Measurements from ENCODE around the gene ATP1A1. TPM values are rescaled to one million over a fixed set of nuclear protein-coding genes. Genes with fewer than 3 reads are reported as not detected.
A peak's percentile ranks its signal among the peaks of the same experiment; 100 is the strongest.

ATP1A1 gene
- polyA plus RNA-seq, 4 donors: 899 to 1,036 (median 990) TPM

DNA sequence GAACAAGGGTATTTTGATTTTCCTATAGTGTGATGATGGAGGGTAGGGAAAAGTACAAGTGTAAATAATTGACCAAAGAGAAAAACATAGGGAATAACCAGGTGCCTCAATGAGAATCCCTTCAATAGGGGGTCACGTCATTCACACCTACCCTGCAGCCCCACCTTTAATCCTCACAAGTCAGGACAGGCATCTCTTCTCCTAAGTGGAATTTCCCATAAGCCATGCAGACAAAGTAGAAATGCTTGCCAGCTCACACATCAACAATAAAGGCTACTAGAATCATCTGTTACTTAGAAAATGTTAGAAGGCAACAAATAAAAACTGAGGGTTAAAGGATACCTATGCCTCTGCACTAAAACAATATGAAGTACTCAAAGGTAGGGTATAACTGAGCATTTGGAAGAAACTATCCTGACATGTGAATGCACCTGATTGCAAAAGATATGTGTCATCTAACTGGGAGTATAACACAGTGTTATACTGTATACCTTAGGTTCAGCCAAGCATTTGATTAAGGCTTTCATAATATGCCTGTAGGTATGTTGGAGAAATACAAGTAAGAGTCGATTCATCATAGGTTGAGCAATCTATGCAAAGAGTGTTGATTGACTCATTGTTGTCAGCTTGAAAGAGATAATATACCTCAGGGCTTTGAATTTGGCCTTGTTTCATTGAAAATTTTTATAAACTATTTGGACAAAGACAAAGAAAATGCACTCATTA is 32.4 kb upstream of the ATP1A1 start:
- DNase-seq (ENCODE audit: low read depth in 4 of 4, low spot score in 3 of 4): no peak

DNA sequence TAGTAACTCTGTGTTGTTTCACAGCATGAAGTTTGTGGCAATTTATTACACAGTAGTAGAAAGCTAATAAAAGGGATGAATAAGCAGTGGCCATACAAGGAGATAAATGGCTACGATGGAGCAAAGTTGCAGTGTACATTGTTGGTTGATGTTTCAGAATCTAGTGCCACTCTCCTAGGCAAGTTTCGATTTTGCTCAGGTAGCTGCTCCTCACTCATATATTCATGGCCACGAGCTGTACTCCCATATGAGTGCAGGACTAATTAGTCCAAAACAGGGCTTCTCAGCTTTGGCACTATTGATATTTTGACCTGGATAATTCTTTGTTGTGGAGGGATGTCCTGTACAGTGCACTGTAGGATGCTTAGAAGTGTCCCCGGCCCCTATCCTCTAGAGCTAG is 30.0 kb upstream of the ATP1A1 start:
- DNase-seq (ENCODE audit: low read depth in 4 of 4, low spot score in 3 of 4): no peak

DNA sequence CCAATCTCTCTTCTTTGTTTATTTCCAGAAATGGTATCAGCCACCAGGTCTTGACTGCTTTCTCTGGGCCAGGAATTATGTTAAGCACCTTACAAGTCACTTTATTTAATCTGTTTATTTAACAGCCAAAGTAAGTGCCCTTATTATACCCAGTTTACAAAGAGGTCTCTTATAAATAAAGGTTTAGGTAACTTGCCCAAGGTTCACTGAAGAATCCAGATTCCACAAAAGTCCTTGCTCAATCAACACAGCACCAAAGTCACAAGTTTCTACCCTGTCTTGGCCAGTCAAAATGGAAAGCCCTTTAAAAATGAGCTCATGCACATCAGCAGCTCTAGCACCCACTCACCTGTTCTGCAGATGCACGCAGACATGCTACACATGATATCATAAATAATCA is 28.0 kb upstream of the ATP1A1 start:
- no peak for DNase-seq (ENCODE audit: low read depth in 4 of 4, low spot score in 3 of 4)

DNA sequence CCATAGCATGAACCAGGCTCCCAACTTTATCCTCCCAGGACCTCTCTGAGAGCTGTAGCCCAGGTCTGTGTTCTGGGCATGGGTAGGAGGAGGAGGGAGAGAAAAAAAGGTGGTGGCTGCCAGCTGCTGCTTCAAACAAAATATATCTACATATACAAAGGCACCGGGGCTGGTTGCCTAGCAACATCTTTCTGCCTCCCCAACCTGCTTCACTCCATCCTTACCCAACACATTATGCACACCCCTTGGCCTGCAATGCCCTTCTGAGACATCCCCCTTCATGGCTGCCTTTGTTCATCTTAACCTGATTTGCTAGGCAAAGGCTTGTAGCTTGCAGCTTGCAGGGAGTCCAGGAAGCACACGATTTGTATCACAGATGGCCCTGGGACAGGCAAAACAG is 27.2 kb upstream of the ATP1A1 start:
- no peak for DNase-seq (ENCODE audit: low read depth in 4 of 4, low spot score in 3 of 4)

DNA sequence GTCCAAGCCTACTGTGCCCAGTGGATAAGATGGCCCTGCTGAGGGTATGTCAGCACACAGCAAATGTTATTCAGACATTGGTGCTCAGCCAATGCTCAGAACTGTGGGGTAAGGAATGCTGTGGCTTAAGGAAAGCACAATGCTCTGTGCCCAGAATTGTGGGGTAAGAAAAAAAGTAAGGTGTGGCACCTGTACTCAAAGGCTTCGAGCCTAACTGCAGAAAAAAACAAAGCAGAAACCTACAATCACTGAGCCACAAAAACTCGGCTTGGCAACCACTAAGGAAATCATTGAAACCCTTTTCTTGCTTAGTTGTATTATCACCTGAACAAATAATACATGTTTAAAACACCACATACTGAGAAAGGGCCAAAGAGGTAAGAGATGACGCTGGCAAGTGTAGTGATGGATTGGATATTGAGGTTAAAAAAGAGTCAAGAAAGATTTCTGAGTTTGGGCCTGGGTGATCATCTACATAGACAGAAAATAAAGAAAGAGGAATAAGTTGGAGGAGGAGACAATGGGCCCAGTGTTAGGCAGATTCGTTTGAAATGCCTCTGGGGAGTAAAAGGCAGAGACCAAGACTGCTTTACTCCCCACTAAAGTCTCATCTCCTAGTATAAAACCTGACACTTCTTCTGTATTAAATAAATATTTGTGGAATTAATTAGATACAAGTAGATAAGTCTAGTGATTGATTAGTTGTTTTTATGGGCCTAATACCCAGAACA is 25.9 kb upstream of the ATP1A1 start:
- DNase-seq (ENCODE audit: low read depth in 4 of 4, low spot score in 3 of 4): no peak

DNA sequence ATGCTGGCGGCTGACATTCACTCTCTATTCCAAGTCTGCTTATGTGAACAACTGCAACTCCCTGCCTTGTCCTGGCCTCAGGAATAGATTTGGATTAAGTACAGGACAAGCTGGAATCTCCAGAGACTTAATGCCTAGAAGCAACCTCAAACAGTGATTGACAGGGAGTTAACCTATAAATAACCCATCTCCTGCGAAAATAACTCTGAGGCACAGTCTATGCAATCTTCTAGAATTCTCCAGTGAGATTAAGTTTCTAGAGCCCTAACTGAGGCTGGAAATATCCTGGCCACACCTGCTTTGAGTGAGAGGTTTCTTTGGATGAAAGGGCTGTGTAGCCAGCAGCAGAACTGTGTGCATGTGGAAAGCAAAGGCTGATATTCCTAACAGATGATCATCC is 25.3 kb upstream of the ATP1A1 start:
- no peak for DNase-seq (ENCODE audit: low read depth in 4 of 4, low spot score in 3 of 4)

DNA sequence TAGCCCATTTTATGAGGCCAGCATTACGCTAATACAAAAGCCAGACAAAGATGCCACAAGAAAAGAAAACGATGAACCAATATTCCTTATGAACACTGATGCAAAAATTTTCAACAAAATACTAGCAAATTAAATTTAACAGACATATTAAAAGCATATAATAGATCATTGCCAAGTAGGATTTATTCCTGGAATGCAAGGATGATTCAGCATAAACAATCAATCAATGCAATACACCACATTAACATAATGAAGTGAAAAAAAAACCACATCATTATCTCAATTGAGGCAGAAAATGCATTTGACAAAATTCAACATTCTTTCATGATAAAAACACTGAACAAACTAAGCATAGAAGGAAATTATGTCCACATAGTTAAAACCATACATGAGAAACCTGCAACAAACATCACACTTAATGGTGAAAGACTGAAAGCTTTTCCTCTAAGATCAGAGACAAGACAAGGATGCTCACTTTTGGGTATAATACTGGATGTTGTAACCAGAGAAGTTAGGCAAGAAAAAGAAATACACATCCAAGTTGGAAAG is 22.9 kb upstream of the ATP1A1 start:
- DNase-seq (ENCODE audit: low read depth in 4 of 4, low spot score in 3 of 4): no peak

DNA sequence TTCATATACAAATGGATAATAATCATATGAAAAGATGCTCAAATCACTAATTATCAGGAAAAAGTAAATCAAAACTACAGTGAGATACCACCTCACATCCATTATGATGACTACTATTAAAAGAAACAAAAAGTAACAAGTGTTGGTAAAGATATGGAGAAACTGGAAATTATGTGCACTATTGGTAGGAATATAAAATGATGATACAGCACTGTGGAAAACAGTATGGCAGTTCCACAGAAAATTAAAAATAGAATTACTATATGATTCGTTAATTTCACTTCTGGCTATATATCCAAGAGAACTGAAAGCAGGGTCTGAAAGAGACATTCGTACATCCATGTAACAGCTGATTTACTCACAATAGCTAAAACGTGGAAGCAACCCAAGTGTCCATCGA is 21.1 kb upstream of the ATP1A1 start:
- DNase-seq (ENCODE audit: low read depth in 4 of 4, low spot score in 3 of 4): no peak

DNA sequence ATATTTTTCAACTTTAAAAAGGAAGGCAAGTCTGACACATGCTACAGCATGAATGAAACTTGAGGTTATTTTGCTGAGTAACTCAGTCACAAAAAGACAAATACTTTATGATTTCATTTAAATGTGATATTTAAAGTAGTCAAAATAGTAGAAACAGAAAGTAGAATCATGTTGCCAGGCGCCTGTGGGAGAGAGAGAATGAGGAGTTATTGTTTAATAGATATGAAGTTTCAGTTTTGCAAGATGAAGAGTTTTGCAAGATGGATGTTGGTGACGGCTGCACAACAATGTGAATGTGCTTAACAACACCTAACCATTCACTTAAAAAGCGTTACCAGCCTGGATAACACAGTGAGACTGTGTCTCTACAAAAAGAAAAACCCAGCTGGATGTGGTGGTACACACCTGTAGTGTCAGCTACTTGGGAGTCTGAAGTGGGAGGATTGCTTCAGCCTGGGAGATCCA is 20.7 kb upstream of the ATP1A1 start:
- no peak for DNase-seq (ENCODE audit: low read depth in 4 of 4, low spot score in 3 of 4)

DNA sequence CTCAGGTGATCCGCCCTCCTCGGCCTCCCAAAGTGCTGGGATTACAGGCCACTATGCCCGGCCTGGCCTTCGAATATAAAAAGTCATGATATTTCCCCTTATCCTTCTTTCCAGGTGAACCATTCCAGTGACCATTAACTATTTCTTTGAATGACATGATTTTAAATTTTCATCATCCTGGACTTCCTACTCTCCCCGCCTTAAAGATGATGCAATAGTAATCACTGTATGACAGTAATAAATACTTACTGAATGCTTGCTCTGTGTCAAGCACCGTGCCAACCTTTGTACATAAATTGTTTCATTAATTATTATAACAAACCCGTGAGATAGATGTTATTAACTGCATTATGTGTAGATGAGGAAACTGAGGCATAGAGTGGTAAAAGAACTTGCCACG is 19.9 kb upstream of the ATP1A1 start:
- DNase-seq (ENCODE audit: low read depth in 4 of 4, low spot score in 3 of 4): no peak

DNA sequence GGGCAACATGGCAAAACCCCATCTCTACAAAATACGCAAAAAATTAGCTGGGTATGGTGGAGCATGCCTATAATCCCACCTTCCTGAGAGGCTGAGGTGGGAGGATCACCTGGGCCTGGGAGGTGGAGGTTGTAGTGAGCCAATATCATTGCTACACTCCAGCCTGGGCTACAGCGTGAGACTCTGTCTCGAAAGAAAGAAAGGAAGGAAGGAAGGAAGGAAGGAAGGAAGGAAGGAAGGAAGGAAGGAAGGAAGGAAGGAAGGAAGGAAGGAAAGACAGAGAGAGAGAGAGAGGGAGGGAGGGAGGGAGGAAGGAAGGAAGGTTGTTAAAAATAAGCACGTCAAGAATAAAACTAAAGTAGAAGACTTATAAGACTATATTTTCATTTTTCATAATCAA is 17.0 kb upstream of the ATP1A1 start:
- no peak for DNase-seq (ENCODE audit: low read depth in 4 of 4, low spot score in 3 of 4)

DNA sequence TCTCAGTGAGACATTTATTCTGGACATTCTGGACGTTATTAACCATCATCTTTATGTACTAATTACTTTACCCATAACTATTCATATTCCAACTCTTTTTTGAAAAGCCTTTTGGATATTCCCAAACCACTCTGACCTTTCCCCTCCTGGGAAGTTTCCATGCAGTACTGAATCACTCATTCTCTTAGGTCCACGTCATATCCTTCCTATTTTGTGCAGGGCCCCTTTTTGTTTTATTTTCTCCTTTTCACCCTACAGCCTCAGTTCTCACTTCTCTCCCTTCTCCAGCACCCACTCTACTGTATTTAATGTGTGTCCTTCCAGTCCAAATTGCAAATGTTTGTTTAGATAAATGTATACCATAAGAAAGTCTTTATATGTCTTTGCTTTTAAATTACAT is 16.4 kb upstream of the ATP1A1 start:
- DNase-seq (ENCODE audit: low read depth in 4 of 4, low spot score in 3 of 4): no peak

DNA sequence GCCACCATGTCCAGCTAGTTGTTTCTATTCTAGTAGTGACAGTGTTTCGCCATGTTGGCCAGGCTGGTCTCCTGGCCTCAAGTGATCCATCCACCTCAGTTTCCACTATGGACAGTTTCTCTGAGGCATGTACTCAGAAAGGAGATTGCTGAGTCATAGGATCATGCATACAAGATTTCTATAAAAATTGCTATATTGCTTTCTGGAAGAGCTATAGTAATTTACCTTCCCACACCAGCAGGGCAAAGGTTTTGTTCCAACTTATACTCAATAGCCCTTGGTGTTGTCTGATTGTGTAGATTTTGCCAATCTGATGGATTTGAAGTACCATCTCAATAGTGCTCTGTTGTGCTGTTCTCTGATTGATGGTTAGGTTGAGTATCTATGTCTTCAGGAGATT is 15.6 kb upstream of the ATP1A1 start:
- no peak for DNase-seq (ENCODE audit: low read depth in 4 of 4, low spot score in 3 of 4)

DNA sequence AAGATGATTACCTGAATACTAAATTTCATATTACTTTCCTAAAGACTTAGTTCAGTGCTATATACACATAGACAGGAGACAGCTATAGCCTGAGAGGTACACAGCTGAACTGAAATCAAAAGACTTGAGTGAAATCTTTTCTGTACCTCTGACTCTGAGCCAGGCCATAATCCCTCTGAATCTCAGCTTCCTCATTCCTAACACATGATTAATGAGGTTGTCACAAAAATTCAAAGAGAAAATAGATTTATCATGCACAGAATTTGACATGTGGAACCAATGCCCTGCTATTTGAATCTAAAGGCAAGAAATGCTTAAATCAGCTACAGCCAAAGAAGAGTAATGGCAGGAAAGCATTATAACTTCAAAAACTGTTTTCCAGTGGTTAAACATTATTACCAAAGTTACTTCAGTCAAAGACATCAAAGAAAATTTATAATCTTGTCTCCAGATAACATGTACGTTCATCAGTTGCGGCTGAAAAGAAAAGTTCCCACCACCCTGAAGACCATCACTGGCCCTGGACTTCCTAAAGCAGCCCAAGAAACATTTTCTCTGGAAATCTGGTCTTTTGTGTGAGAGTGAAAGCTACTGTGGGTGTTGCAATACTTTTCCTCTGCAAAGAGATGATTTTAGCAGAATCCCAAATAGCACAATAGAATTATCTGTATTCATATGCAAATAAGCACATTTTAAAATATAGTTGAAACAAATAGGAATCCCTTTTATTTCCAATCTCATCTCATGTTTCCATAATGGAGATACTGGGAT is 13.8 kb upstream of the ATP1A1 start:
- DNase-seq (ENCODE audit: low read depth in 4 of 4, low spot score in 3 of 4): no peak

DNA sequence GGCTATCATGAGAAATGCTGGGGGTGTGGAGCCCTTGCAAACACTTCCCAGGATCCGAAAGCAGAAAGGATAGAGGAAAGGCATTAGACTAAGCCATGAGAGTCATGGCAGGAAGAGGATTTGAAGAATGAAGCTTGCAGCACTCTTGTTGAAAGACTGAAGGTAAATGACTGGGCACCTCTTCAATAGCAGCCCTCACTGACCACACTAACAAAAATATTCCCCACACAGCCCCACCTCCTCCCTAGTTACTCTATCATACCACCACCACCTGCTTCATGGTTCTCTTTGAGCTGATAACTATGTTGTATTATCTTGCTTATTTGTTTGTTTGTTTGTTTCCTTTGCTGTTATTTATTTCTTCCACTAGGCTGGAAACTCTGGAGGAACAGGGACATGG is 13.2 kb upstream of the ATP1A1 start:
- no peak for DNase-seq (ENCODE audit: low read depth in 4 of 4, low spot score in 3 of 4)

DNA sequence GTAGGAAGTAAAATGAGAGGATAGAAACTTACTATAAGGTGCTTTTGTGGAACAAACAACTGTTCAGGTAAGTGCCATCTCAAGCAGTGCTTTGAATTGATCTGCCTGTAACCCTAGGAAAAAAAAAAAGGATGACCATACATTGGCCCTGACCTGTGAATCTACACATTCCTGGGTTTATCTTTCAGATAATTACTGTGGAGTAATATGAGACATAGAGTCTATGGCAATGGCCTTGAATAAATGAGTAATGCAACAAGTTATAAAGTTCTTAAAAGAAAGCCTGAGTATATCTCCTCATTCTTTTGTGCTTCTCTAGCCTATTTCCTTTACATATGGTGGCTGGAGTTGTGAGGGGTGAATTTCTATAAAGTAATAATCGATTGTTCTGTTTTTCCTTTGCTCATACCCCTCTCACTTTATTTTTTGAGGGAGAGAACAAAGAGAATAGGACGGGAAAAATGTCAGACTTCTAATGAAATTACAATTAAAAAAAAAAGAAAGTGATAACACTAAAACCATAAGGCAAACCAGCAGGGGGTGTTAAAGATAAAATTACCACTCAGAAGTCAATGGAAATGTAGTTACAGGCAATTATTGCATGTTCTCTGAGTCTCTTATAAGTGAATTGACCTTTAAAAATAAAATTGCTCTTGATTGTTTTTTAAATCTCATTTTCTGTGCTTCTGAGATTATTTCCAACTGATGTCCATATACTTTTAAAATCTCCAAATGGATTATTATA is 12.4 kb upstream of the ATP1A1 start:
- no peak for DNase-seq (ENCODE audit: low read depth in 4 of 4, low spot score in 3 of 4)

DNA sequence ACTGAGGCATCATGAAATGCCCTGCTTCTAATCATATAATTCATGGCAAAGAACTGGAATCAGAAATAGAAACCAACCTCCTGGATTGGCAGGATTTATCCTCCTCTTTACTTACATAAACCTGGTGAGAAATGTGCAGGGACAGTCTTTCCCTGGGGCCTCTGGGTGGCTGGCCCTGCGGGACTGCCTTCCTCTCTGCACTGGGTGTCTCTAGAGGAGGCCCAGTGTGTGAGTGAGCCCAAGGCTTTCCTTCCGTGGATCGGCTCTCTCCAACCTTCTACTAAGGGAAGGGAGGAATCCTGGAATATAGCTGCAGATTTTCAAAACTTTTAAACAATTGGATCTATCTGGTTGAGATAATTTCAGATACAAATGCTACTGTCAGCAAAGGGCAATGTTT is 11.4 kb upstream of the ATP1A1 start:
- DNase-seq (ENCODE audit: low read depth in 4 of 4, low spot score in 3 of 4): no peak

DNA sequence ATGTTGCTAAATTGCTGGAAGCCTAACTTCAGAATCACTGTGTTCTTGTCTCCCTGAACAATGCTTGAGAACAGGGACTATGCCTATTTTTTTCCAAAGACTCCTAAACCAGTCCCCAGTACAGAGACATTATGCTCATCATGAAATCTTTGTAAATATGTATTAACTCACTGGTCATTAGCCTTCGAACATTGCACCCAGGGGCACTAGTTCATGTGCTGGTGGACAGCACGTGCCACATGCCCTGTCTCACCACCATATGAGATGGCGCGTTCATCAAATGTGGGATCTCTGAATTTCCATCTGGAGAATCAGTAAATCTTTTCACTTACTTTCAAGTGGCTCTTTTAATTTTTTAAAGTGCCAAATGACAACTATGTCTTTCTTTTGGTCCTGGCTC is 11.0 kb upstream of the ATP1A1 start:
- DNase-seq (ENCODE audit: low read depth in 4 of 4, low spot score in 3 of 4): no peak

DNA sequence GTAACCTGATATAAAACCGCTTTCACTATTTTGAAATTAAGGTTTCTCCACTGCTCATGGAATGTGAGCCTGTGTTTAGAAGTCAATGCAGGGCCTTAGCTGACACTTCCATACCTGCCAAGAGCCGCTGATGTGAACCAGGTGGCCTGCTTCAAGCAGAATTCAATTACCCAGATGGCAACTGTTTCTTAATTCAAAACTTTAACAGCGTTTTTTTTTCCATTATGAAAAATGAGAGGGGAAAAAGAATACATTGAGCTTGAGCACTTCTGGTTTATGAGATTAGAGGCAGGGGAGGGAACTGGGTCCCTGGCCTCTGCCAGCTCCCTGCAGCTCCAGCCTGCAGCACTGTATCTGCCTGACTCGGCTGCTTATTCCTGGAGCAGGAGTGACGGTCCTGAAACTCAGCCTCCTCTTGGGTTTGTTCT is 7.7 kb upstream of the ATP1A1 start:
- DNase-seq (ENCODE audit: low read depth in 4 of 4, low spot score in 3 of 4): peak in 1 of 4 donors; percentile 33

DNA sequence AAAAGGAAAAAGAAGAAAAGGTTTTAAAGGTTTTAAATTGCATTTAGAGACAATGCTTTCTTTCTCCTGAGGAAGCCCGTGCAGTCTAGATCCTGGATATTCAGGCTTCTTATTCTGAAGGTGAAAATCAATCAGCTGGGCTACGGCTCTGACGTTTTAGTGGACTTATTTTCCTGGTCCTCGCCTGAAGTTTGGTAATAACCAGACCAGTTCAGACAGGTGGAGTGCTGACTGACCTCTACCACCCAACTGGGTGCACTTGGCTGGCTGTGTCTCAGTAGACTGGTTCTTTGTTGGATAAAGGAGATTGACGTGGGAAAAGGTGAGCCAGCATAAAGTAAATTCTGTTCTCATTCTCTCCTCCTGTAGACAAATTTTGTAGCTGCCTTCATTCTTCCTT is 7.2 kb upstream of the ATP1A1 start:
- no peak for DNase-seq (ENCODE audit: low read depth in 4 of 4, low spot score in 3 of 4)
